Activated naive CD8-positive, alpha-beta T cell treated with anti-CD3 and anti-CD28 coated beads, Interleukin-2, amount 50 U/mL, for 24 hours (primary cell): Measurements from ENCODE around the gene CTDSP2.
"Not testable (repeated sequence)": the region's sequence is repeated elsewhere in the genome, so short reads cannot be mapped to it uniquely, and the experiment has no call there.

Experiments
- ATAC-seq: fragments of 150-1000 bp; cut with Tn5 transposase; one replicate; pipeline ENCODE4 v1.10.0; 2021
- DNase-seq: peaks from one replicate; pipeline ENCODE4 v3.0.0; 2021
- H3K27ac Mint-ChIP-seq: one replicate; pipeline ENCODE4 v1.8.0; 2021; ENCODE audit warnings: mild to moderate bottlenecking, mixed read lengths
- H3K27me3 Mint-ChIP-seq: one replicate; pipeline ENCODE4 v1.8.0; 2021; ENCODE audit warnings: mixed read lengths
- H3K36me3 Mint-ChIP-seq: one replicate; pipeline ENCODE4 v1.8.0; 2021; ENCODE audit warnings: low read depth, mixed read lengths
- H3K4me1 Mint-ChIP-seq: one replicate; pipeline ENCODE4 v1.8.0; 2021; ENCODE audit warnings: mixed read lengths
- H3K4me3 Mint-ChIP-seq: one replicate; pipeline ENCODE4 v1.8.0; 2021; ENCODE audit warnings: mild to moderate bottlenecking, moderate library complexity, mixed read lengths
- H3K9me3 Mint-ChIP-seq: one replicate; pipeline ENCODE4 v1.8.0; 2021; ENCODE audit warnings: mixed read lengths

The CTDSP2 gene

GRCh38 chr12:57782608-57783465 is 63.7 kb downstream of the CTDSP2 start, which contains the start of gene TSFM:
Gene TSFM (plus strand): TSS chr12:57782787. CDS start chr12:57782802, 15 bp downstream.
- H3K4me1 Mint-ChIP-seq = peaks cover 33% of the 10 kb centered on the region

GRCh38 chr12:57782243-57782607 is 64.3 kb downstream of the CTDSP2 start:
- H3K36me3 Mint-ChIP-seq = peaks cover 16% of the 10 kb centered on the region
- DNase-seq (no peak), ATAC-seq (no peak)
- H3K27ac Mint-ChIP-seq = peak overlapping the region; percentile 98
- H3K27me3 Mint-ChIP-seq = no peaks in the 10 kb centered on the region
- no peaks in the 10 kb centered on the region for H3K9me3 Mint-ChIP-seq
- H3K4me1 Mint-ChIP-seq = peaks cover 33% of the 10 kb centered on the region
- peak overlapping the region; percentile 97 for H3K4me3 Mint-ChIP-seq

More at GRCh38 chr12:57782608-57783465, 63.7 kb downstream of the CTDSP2 start, which contains the start of gene TSFM:
- peaks cover 19% of the 10 kb centered on the region for H3K36me3 Mint-ChIP-seq
- H3K27ac Mint-ChIP-seq = peak within 1 kb of the TSS; percentile 98
- H3K4me3 Mint-ChIP-seq = peak within 1 kb of the TSS; percentile 97
- ATAC-seq (peak; percentile 88), DNase-seq (peak; percentile 99)
- no peaks in the 10 kb centered on the region for H3K9me3 Mint-ChIP-seq
- no peaks in the 10 kb centered on the region for H3K27me3 Mint-ChIP-seq

DNA sequence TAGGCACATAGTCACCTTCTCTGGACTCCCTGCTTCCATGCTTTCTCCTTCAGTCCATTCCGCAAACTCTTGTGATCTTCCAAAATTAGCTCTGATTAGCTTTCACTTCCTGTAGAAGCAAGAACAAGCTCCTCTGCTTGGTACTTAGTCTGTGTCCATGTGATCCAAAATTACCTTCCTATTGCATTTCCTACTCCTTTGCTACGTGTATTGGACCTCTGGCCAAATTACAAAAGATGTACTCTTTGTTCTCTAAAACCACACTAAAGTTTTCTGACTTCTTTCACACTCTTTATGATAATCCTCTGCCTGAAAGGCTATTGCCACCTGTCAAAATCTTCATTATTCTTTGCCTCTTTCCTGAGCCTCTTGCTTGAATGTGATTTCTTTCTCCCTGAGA is 64.7 kb downstream of the CTDSP2 start:
- H3K4me3 Mint-ChIP-seq = no peak overlapping the region
- peaks cover 33% of the 10 kb centered on the region for H3K4me1 Mint-ChIP-seq
- H3K36me3 Mint-ChIP-seq = peaks cover 16% of the 10 kb centered on the region
- ATAC-seq (no peak), DNase-seq (no peak)
- peak overlapping the region; percentile 98 for H3K27ac Mint-ChIP-seq
- no peaks in the 10 kb centered on the region for H3K27me3 Mint-ChIP-seq
- H3K9me3 Mint-ChIP-seq = no peaks in the 10 kb centered on the region

DNA sequence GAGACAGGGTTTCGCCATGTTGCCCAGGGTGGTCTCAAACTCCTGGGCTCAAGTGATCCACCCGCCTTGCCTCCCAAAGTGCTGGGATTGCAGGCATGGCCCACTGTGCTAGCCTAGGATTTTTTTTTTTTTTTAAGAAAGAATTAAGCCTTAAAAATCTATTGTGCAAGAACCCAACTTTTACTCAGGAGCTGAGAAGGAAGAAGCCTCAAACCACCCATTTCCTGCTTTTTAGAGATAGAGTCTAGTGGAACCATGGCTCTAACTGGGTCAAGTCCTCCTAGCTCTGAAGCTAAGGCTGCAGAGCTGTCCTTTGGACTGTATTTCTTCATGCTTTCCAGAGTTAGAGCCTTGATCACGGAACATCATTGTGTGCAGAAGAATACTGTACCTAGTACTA is 65.3 kb downstream of the CTDSP2 start:
- peak overlapping the region; percentile 98 for H3K27ac Mint-ChIP-seq
- H3K36me3 Mint-ChIP-seq = peaks cover 13% of the 10 kb centered on the region
- DNase-seq = no peak
- no peaks in the 10 kb centered on the region for H3K27me3 Mint-ChIP-seq
- ATAC-seq = no peak
- no peaks in the 10 kb centered on the region for H3K9me3 Mint-ChIP-seq
- H3K4me3 Mint-ChIP-seq = no peak overlapping the region
- peaks cover 31% of the 10 kb centered on the region for H3K4me1 Mint-ChIP-seq

DNA sequence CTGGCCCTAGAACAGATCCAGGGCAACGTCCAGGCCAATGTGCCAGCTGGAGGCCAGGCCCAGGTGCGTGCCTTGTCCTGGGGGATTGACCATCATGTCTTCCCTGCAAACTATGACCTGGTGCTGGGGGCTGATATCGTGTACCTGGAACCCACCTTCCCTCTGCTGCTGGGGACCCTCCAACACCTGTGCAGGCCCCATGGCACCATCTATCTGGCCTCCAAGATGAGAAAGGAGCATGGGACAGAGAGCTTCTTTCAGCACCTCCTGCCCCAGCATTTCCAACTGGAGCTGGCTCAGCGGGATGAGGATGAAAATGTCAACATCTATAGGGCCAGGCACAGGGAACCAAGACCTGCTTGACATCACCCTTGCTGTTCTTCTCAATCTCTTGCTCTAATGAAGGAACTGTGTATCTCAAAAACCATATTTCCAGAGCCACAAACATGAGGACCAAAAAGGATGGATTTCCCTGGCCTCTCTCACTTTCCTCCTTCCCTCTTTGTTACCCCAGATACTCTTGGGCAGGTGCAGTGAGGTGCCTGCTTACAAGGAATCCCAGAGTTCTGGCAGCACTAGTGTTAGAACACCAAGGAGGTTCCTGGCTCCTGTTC is 66.1 kb downstream of the CTDSP2 start:
- Mint-ChIP-seq H3K36me3 (peaks cover 13% of the 10 kb centered on the region), H3K27ac (no peak overlapping the region), H3K27me3 (no peaks in the 10 kb centered on the region), H3K9me3 (no peaks in the 10 kb centered on the region), H3K4me1 (peaks cover 32% of the 10 kb centered on the region), H3K4me3 (no peak overlapping the region)
- no peak for DNase-seq
- ATAC-seq = no peak

DNA sequence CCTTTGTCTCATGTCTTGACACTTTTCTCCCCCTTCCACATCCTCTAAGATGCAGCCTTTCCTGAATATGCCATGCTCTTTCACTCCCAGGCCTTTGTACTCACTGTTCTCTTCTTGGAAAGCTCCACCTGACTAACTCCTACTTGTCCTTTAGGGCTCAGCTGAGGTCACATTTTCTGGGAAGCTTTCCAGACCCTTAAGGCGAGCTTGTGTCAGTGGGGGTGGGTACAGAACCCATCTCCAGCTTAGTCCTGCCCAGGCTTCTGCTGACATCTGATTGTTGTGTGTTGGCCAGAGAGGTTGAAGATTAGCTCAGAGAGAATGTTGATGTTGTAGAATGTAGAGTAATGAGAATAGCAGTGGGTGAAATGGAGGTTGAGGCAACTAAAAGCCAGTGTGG is 66.8 kb downstream of the CTDSP2 start:
- ATAC-seq (no peak), DNase-seq (no peak)
- Mint-ChIP-seq H3K9me3 (no peaks in the 10 kb centered on the region), H3K27ac (no peak overlapping the region), H3K36me3 (peaks cover 13% of the 10 kb centered on the region), H3K4me1 (peaks cover 32% of the 10 kb centered on the region), H3K4me3 (no peak overlapping the region), H3K27me3 (no peaks in the 10 kb centered on the region)

DNA sequence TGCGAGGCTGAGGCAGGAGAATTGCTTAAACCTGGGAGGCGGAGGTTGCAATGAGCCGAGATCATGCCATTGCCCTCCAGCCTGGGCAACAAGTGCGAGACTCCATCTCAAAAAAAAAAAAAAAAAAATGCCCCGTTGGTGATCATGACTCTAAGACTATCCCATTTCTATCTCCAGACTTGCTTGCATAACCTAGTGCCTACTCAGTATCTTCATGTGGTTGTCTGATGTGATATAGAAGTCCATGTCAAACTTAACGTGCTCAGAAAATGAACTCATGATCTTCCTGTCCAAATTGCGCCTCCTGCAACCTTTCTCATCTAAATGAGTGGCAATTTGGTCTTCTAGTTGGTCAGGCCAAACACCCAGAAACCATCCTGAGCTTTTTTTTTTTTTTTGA is 68.6 kb downstream of the CTDSP2 start:
- no peak for DNase-seq
- Mint-ChIP-seq H3K9me3 (no peaks in the 10 kb centered on the region), H3K4me1 (peaks cover 31% of the 10 kb centered on the region), H3K4me3 (no peak overlapping the region), H3K27ac (no peak overlapping the region), H3K36me3 (peaks cover 9% of the 10 kb centered on the region), H3K27me3 (no peaks in the 10 kb centered on the region)
- ATAC-seq = no peak

- Mint-ChIP-seq H3K9me3 (no peaks in the 10 kb centered on the region), H3K36me3 (peaks cover 7% of the 10 kb centered on the region), H3K4me1 (peaks cover 28% of the 10 kb centered on the region), H3K27ac (no peak overlapping the region), H3K27me3 (no peaks in the 10 kb centered on the region), H3K4me3 (no peak overlapping the region)
- no peak for ATAC-seq
- DNase-seq = no peak
Measured at GRCh38 chr12:57777367-57777766, 69.2 kb downstream of the CTDSP2 start.

DNA sequence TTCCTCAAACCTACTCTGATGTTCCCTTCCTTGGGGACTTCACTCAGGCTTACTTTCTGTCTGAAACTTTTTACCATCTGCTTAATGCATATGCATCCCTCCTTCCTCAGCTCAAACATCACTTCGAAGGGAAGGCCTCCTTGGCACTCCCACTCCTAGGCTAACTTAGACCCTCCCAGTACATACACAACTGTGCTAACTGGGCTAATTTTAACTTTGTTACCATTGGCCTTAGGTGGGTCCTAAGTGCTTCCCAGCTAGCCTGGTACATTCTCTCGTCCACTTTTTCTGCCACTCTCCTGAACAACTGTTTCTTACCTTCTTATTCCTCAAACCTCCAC is 70.3 kb downstream of the CTDSP2 start:
- ATAC-seq (no peak), DNase-seq (no peak)
- no peaks in the 10 kb centered on the region for H3K27me3 Mint-ChIP-seq
- no peak overlapping the region for H3K27ac Mint-ChIP-seq
- H3K4me3 Mint-ChIP-seq = no peak overlapping the region
- peaks cover 11% of the 10 kb centered on the region for H3K36me3 Mint-ChIP-seq
- no peaks in the 10 kb centered on the region for H3K9me3 Mint-ChIP-seq
- H3K4me1 Mint-ChIP-seq = peaks cover 22% of the 10 kb centered on the region

DNA sequence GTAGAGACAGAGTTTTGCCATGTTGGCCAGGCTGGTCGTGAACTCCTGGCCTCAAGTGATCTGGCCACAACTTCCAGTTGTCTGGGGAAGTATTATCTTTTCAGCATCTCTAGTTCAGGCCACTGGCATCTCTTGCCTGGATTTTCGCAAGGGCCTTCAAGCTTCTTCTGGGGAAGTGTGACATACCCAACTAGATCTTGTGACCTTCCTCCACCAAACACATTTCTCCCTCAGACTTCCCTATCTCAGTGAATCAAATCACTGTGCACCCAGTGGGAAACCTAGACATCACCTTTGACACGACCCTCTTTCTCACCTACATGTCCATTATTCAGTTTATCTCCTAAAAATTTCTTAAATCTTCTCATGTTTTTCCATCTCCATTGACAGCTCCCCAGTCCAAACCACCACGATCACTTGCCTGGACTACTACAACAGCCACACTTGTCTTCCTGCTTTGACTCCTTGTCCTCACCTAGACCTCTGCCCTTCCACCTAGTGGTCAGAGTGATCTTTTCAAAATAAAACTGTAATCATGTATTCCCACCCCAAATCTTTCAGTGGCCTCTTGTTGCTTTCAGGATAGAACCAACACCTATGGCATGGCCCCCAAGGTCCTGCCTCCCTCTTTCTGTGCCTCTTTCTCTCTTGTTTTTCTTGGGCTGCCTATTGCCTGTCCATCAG is 70.8 kb downstream of the CTDSP2 start:
- ATAC-seq = no peak
- Mint-ChIP-seq H3K4me1 (peaks cover 25% of the 10 kb centered on the region), H3K27ac (no peak overlapping the region), H3K36me3 (peaks cover 14% of the 10 kb centered on the region), H3K9me3 (no peaks in the 10 kb centered on the region), H3K27me3 (no peaks in the 10 kb centered on the region), H3K4me3 (no peak overlapping the region)
- no peak for DNase-seq

GRCh38 chr12:57775044-57775443 is 71.5 kb downstream of the CTDSP2 start:
- Mint-ChIP-seq H3K4me3 (no peak overlapping the region), H3K27ac (no peak overlapping the region), H3K36me3 (peaks cover 19% of the 10 kb centered on the region), H3K4me1 (peaks cover 30% of the 10 kb centered on the region), H3K27me3 (no peaks in the 10 kb centered on the region), H3K9me3 (no peaks in the 10 kb centered on the region)
- DNase-seq (no peak), ATAC-seq (no peak)

- H3K9me3 Mint-ChIP-seq, H3K4me3 Mint-ChIP-seq, DNase-seq, ATAC-seq, H3K27me3 Mint-ChIP-seq, H3K27ac Mint-ChIP-seq: not testable (repeated sequence)
- peaks cover 24% of the 10 kb centered on the region for H3K36me3 Mint-ChIP-seq
- peaks cover 33% of the 10 kb centered on the region for H3K4me1 Mint-ChIP-seq
Measured at GRCh38 chr12:57774634-57775033, 71.9 kb downstream of the CTDSP2 start.

DNA sequence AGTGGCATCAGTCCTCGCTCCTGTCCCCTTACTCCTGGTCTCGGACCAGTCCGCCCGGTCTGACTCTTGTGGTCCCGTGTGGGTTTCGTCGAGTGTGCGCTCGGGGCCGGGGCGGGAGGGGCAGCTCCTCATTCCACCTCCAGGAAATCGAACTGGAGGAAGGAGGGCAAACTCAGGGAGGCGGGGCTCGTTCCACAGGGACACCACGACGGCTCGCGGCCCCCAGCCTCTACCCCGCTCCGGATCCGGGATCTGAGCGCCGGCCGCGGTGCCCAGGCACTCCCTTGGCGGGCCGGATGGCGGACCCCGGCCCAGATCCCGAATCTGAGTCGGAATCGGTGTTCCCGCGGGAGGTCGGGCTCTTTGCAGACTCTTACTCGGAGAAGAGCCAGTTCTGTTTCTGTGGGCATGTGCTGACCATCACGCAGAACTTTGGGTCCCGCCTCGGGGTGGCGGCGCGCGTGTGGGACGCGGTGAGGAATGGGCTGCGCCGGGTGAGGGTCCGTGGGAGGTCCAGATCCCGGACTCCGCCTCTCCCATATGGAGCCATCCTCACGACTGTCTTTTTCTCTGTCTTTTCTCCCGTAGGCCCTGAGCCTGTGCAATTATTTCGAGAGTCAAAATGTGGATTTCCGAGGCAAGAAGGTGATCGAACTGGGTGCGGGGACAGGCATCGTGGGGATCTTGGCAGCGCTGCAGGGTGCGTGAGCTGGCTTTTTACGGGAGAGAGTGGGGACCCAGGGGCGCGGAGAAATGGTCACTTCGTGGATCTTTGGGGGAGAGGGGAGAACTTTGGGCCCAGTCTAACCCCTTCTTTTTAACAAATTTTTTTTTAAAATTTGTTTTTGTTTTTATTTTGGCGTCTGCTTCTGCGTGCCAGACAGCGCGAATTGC is 73.9 kb downstream of the CTDSP2 start, which contains the start of gene EEF1AKMT3:
EEF1AKMT3 (plus strand) TSS at position 186 of the 894 bp plus-strand sequence; CDS start at position 297, 111 bp downstream.
- Mint-ChIP-seq H3K27me3 (no peaks in the 10 kb centered on the region), H3K36me3 (peaks cover 36% of the 10 kb centered on the region), H3K9me3 (no peaks in the 10 kb centered on the region), H3K4me1 (peaks cover 33% of the 10 kb centered on the region), H3K4me3 (peak within 1 kb of the TSS; percentile 94), H3K27ac (peak within 1 kb of the TSS; percentile 96)
- ATAC-seq = peak; percentile 34
- peak; percentile 52 for DNase-seq

DNA sequence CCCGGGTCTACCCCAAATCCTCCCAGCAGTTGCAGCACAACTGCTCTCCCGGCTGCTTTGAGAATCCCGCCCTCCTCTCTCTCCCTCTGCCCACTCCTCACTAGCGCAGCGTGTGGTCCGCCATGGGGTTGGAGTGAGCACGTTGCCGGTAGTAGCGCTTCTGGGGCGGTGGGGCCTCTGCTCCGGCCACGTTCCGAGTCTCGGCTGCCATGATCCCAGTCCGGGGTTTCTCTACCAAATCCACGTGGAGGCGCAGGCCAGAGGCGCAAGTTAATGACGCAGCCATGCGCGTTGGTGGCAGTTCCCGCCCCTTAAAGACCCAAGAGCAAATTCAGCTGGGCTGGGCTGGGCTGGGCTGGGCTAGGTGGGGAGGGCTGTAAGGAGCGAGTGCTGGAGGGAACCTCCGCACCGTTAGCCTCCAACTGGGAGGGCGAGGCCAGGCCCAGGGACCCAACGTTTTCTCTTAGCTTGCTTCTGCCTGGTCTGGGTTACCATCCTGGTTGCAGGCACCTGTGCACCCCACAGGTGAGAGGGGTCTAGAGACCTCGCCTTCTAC is 74.6 kb downstream of the CTDSP2 start, which contains the start of gene METTL1:
METTL1 (minus strand) TSS at position 233 of the 556 bp plus-strand sequence; CDS start at position 211, 22 bp downstream.
- H3K9me3 Mint-ChIP-seq = no peaks in the 10 kb centered on the region
- ATAC-seq (peak; percentile 92), DNase-seq (peak; percentile 93)
- peak within 1 kb of the TSS; percentile 94 for H3K4me3 Mint-ChIP-seq
- peak within 1 kb of the TSS; percentile 96 for H3K27ac Mint-ChIP-seq
- no peaks in the 10 kb centered on the region for H3K27me3 Mint-ChIP-seq
- peaks cover 40% of the 10 kb centered on the region for H3K4me1 Mint-ChIP-seq
- peaks cover 36% of the 10 kb centered on the region for H3K36me3 Mint-ChIP-seq
